Skeletal muscle satellite cell (primary cell): Measurements from ENCODE around the gene HSPG2.

ENCODE experiments used
- H3K27me3 ChIP-seq: 2 replicates; pipeline ENCODE4 v1.7.0; 2013; ENCODE audit warnings: low read length; ENCODE audit not compliant: control insufficient read depth, insufficient read depth
- H3K36me3 ChIP-seq: 2 replicates; pipeline ENCODE4 v1.7.0; 2013; ENCODE audit warnings: mild to moderate bottlenecking, control low read depth, low read length; ENCODE audit not compliant: insufficient read depth
- H3K4me1 ChIP-seq: 2 replicates; pipeline ENCODE4 v1.7.0; 2013; ENCODE audit warnings: low read length; ENCODE audit not compliant: control insufficient read depth, insufficient read depth
- H3K4me2 ChIP-seq: 2 replicates; pipeline ENCODE4 v1.7.0; 2013; ENCODE audit warnings: mild to moderate bottlenecking, low read length
- H3K4me3 ChIP-seq: 2 replicates; pipeline ENCODE4 v1.7.0; 2013; ENCODE audit warnings: low read length
- H3K9ac ChIP-seq: 2 replicates; pipeline ENCODE4 v1.7.0; 2013; ENCODE audit warnings: mild to moderate bottlenecking, low read depth, low read length, moderate library complexity
- H3K9me3 ChIP-seq: replicated peaks from 2 replicates; pipeline ENCODE4 v1.7.0; 2013; ENCODE audit warnings: mild to moderate bottlenecking, control low read depth, low read length

The HSPG2 gene

GRCh38 chr1:21916447-21917238 is 20.5 kb downstream of the HSPG2 start:
- H3K9ac ChIP-seq: no peak overlapping the region
- H3K9me3 ChIP-seq: no peaks in the 10 kb centered on the region
- H3K27me3 ChIP-seq: no peaks in the 10 kb centered on the region
- H3K4me2 ChIP-seq: no peak overlapping the region
- peaks cover 27% of the 10 kb centered on the region for H3K36me3 ChIP-seq
- no peak overlapping the region for H3K4me3 ChIP-seq
- peaks cover 76% of the 10 kb centered on the region for H3K4me1 ChIP-seq

GRCh38 chr1:21914880-21915640 is 22.1 kb downstream of the HSPG2 start:
- Histone ChIP-seq H3K4me3 (no peak overlapping the region), H3K9ac (peak overlapping the region; percentile 57), H3K27me3 (no peaks in the 10 kb centered on the region), H3K4me1 (peaks cover 76% of the 10 kb centered on the region), H3K4me2 (peak overlapping the region; percentile 16), H3K9me3 (no peaks in the 10 kb centered on the region), H3K36me3 (peaks cover 35% of the 10 kb centered on the region)

DNA sequence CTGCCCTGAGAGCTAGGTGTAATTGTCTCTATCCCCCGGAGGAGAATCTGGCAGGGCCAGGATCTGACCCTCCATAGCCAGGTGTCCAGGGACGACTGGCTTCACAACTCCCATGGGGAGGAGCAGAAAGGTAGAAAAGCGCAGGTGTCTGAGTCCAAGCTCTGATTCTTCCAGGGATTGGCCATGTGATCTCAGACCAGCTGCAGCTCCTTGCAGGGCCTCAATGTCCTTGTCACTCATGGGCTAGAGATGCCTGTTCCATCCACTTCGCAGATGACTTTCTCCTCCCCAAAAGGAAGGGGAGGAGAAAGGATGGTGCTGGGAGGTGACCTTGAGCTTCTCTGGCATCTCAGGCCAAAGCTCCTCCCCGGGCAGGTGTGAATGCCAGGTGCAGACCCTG is 22.7 kb downstream of the HSPG2 start:
- peak overlapping the region; percentile 57 for H3K9ac ChIP-seq
- H3K36me3 ChIP-seq: peaks cover 35% of the 10 kb centered on the region
- H3K9me3 ChIP-seq: no peaks in the 10 kb centered on the region
- no peak overlapping the region for H3K4me2 ChIP-seq
- H3K4me1 ChIP-seq: peaks cover 76% of the 10 kb centered on the region
- no peak overlapping the region for H3K4me3 ChIP-seq
- no peaks in the 10 kb centered on the region for H3K27me3 ChIP-seq

DNA sequence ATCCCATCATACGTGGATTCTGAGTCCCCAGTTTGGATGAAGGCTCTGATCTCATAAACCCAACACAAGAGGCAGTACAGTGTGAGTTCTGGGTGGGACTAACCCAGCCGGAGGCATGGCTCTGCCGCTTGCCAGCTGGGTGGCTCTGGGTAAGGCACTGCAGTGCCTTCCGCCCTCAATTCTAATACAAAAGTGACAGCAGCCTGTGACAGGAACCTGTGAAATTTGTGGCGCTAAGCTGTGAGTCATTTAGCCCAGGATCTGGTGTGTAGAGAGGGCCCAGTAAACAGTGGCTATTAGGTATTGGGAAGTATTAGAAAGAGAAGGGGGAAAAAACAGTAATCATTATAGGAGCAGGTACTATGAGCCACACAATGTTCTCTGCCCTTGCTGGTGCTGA is 23.3 kb downstream of the HSPG2 start:
- Histone ChIP-seq H3K36me3 (peaks cover 32% of the 10 kb centered on the region), H3K9ac (peak overlapping the region; percentile 63), H3K27me3 (no peaks in the 10 kb centered on the region), H3K4me2 (peak overlapping the region; percentile 24), H3K4me3 (no peak overlapping the region), H3K9me3 (no peaks in the 10 kb centered on the region), H3K4me1 (peaks cover 79% of the 10 kb centered on the region)

GRCh38 chr1:21913258-21913657 is 23.9 kb downstream of the HSPG2 start:
- peak overlapping the region; percentile 63 for H3K9ac ChIP-seq
- H3K4me2 ChIP-seq: peak overlapping the region; percentile 24
- no peaks in the 10 kb centered on the region for H3K9me3 ChIP-seq
- H3K4me3 ChIP-seq: no peak overlapping the region
- H3K27me3 ChIP-seq: no peaks in the 10 kb centered on the region
- peaks cover 77% of the 10 kb centered on the region for H3K4me1 ChIP-seq
- peaks cover 29% of the 10 kb centered on the region for H3K36me3 ChIP-seq

DNA sequence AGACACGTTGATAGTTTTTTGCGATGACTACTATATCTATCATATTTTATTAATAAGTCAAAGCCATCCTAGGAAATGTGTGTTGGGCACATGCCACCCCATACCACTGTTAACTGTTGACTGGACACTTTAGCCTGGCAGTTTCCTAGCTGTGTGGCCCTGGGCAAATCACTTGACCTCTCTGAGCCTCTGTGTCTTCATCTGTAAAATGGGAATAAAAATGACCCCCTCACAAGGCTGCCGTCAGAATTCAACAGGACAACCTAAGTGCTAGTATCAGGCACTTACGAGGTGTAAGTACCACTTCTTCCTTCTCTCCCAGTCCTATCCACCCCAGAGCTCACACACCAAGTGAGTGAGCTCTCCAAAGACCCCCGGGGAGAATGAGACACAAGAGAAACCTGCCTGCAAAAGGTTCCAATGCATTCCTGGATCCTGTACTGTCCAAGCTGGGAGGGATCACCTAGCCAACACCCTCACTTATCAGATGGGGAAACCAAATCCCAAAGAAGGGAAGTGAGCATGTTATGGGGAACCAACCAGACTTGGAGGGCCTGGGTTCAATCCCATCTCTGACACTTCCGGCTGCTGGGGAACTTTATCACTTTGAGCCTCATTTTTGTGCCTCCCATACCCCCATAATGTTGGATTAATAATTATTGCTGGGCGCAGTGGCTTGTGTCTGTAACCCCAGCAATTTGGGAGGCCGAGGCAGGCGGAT is 24.9 kb downstream of the HSPG2 start:
- Histone ChIP-seq H3K27me3 (no peaks in the 10 kb centered on the region), H3K4me3 (no peak overlapping the region), H3K36me3 (peaks cover 23% of the 10 kb centered on the region), H3K9me3 (no peaks in the 10 kb centered on the region), H3K4me1 (peaks cover 79% of the 10 kb centered on the region), H3K4me2 (peak overlapping the region; percentile 28), H3K9ac (peak overlapping the region; percentile 63)

DNA sequence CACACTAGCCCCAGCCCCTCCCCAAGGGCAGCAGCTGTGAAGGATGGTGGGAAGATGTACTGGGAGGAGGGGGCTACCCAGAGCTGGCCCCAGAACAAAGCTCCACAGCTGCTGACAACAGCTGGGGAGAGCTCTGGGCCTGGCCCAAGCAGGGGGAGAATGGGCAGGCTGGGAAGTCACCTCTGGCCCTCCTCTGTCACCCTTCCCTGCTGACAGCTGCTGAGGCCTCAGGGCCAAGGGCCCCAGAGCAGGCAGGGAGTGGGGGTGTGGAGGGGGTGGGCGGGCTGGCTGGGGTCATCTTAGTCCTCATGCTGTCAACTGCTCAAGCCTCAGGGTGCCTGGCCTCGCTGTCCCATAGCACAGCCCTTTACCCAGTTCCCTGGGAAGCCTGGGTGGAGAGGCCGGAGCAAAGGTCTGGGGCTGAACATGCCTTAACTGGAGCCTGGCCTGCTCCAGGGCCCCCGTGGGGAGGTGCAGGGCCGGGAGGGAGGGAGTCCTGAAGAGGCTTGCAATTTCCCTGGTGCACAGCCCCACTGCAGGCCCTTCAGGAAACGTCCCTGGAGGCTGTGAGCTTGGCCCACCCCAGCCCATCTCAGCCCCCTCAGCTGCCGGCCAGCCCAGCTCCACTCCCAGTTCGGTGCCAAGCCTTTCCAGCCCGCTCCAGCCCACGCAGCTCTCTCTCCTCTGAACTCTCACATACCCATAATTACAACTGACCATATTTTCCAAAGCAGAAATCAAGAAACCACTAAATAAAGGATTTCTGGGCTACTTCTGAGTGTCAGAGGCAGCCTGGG is 25.7 kb downstream of the HSPG2 start:
- Histone ChIP-seq H3K4me1 (peaks cover 82% of the 10 kb centered on the region), H3K36me3 (peaks cover 25% of the 10 kb centered on the region), H3K9ac (peak overlapping the region; percentile 71), H3K4me3 (no peak overlapping the region), H3K27me3 (no peaks in the 10 kb centered on the region), H3K9me3 (no peaks in the 10 kb centered on the region), H3K4me2 (peak overlapping the region; percentile 28)

GRCh38 chr1:21910558-21911204 is 26.4 kb downstream of the HSPG2 start:
- Histone ChIP-seq H3K4me2 (peak overlapping the region; percentile 2), H3K9me3 (no peaks in the 10 kb centered on the region), H3K27me3 (no peaks in the 10 kb centered on the region), H3K9ac (peak overlapping the region; percentile 71), H3K4me1 (peaks cover 85% of the 10 kb centered on the region), H3K36me3 (peaks cover 28% of the 10 kb centered on the region), H3K4me3 (no peak overlapping the region)

GRCh38 chr1:21909787-21910503 is 27.2 kb downstream of the HSPG2 start:
- Histone ChIP-seq H3K27me3 (no peaks in the 10 kb centered on the region), H3K4me1 (peaks cover 85% of the 10 kb centered on the region), H3K4me2 (peak overlapping the region; percentile 26), H3K9ac (peak overlapping the region; percentile 71), H3K4me3 (no peak overlapping the region), H3K9me3 (no peaks in the 10 kb centered on the region), H3K36me3 (peaks cover 29% of the 10 kb centered on the region)

DNA sequence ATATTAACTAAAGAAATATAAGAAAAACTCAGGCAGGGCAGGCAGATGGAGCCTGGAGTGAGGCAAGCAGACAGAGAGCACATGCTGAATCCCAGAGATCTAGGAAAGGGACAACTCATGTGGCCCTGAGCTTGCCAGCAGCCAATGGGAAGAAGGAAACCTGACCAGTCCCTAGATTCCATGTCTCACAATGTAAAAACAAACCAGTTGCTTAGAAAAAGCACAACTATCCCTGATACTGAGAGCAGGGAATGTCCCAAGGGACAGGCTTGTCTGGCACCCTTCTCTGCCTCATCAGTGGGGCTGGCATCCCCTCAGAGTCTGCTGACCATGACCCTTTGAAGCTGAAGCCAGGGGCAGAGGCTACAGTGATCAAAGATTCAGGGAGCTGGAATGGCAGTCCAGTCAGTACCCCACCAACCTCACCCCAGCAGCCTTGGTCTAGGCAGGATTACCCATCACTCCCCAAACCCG is 27.8 kb downstream of the HSPG2 start:
- H3K36me3 ChIP-seq: peaks cover 24% of the 10 kb centered on the region
- peak overlapping the region; percentile 26 for H3K4me2 ChIP-seq
- H3K9me3 ChIP-seq: no peaks in the 10 kb centered on the region
- no peaks in the 10 kb centered on the region for H3K27me3 ChIP-seq
- no peak overlapping the region for H3K4me3 ChIP-seq
- peak overlapping the region; percentile 71 for H3K9ac ChIP-seq
- peaks cover 85% of the 10 kb centered on the region for H3K4me1 ChIP-seq
